ENCODE results near the gene LLGL2.

LLGL2 gene

GRCh38 chr17:75594499-75595283, 69.2 kb downstream of the LLGL2 start:
- no peak for DNase-seq

- DNase-seq, result no peak
These were observed 69.9 kb downstream of the LLGL2 start for GRCh38 chr17:75595284-75595919.

- no peak for DNase-seq
These were observed 70.4 kb downstream of the LLGL2 start for GRCh38 chr17:75595920-75596313.

GRCh38 chr17:75596320-75597087, 71.0 kb downstream of the LLGL2 start:
- DNase-seq, result no peak

- DNase-seq, result no peak
These were observed 75.8 kb downstream of the LLGL2 start for GRCh38 chr17:75601057-75601987.

- DNase-seq, result no peak
These were observed 77.1 kb downstream of the LLGL2 start for GRCh38 chr17:75602644-75603043.

- no peak for DNase-seq
These were observed 77.6 kb downstream of the LLGL2 start for GRCh38 chr17:75603123-75603522.

GRCh38 chr17:75604034-75604695, 78.7 kb downstream of the LLGL2 start:
- no peak for DNase-seq

GRCh38 chr17:75605790-75606189, 80.3 kb downstream of the LLGL2 start:
- no peak for DNase-seq

- DNase-seq, result no peak
These were observed 81.6 kb downstream of the LLGL2 start for GRCh38 chr17:75607086-75607485.

- no peak for DNase-seq
These were observed 84.8 kb downstream of the LLGL2 start for GRCh38 chr17:75610103-75610984.

- DNase-seq, result no peak
These were observed 86.4 kb downstream of the LLGL2 start for GRCh38 chr17:75611851-75612429.

GRCh38 chr17:75612906-75613626, 87.6 kb downstream of the LLGL2 start:
- no peak for DNase-seq

- no peak for DNase-seq
These were observed 88.5 kb downstream of the LLGL2 start for GRCh38 chr17:75614006-75614405.

- no peak for DNase-seq
These were observed 89.2 kb downstream of the LLGL2 start for GRCh38 chr17:75614556-75615270.

- DNase-seq, result no peak
These were observed 89.8 kb downstream of the LLGL2 start for GRCh38 chr17:75615301-75615700.

GRCh38 chr17:75616521-75617122, 91.1 kb downstream of the LLGL2 start:
- DNase-seq, result no peak

GRCh38 chr17:75617218-75617617, 91.7 kb downstream of the LLGL2 start:
- no peak for DNase-seq

GRCh38 chr17:75617675-75618074, 92.2 kb downstream of the LLGL2 start:
- no peak for DNase-seq

Measured in HCEC 1CT (cell line).